NCI-H446 treated with DMSO at 0.1 percent for 48 hours (cell line): ENCODE results near the gene SEMA6A.
A peak's percentile ranks its signal among the peaks of the same experiment; 100 is the strongest.

ENCODE experiments used
- DNase-seq: peaks from one replicate; lab custom pipeline; 2025; lab: John Stamatoyannopoulos, UW

Gene SEMA6A

DNA sequence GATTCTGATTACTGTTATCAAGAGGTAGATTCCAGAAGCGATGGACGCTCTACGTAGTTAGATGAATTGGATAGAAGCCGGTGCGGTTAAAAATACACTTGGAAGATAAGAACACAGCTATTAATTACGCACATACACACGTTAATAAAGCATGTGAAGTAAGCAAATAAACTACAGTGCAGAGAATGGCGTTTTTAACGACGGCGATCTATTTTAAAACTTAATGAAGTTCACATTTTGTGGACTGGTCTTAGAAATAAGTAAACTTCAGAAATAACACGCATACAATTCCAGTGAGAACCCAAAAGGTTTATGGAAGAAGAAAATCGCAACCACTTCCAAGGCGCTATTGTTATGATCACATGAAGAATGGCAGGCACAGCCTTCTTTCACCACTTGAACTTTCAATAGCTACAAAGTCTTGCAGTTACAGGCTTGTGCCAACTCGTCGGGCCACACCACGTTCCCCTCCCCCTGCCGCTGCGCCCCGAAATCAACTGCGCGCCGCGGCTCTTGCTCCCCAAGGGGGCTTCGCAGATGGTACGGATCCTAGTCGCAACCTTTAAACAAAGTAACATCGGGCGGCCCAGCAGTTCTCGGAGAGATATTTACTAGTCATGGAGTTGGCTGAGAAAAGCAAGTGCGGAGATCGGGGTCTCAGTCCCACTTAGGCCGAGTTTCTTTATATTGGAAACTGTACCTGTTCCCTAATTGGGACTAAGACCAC, 866 bp upstream of the SEMA6A start:
- no peak for DNase-seq

DNA sequence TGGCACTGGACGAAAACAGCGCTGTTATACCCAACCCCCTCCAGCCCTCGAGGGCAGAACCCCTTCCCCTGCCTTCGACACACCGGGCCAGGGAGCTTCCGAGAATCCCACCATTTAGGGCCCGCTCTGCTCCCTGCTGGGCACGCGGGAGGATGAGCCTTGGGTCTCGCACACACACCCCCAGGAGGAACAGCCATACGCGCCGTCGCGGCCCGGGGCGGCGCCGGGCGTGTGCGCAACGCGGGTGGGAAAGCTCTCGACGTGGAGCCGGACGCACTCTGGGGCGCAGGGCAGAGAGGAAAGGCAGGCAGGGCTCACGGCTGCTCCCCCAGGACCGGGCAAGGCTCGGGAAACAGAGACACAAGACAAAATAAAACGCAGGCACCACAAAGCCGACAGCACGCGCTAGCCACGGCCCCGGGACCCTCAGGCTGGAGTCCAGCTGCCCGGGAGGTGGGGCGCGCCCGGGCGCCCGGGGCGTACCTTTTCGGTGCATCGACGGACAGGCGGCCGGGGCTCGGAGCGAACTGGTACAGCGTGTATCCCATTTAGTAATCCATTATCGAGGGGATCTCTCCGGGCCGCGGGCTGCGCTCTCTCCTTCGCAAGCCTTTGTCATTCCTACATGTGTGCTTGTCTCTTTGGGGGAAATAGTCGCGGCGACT, 789 bp downstream of the SEMA6A start:
- DNase-seq: no peak

DNA sequence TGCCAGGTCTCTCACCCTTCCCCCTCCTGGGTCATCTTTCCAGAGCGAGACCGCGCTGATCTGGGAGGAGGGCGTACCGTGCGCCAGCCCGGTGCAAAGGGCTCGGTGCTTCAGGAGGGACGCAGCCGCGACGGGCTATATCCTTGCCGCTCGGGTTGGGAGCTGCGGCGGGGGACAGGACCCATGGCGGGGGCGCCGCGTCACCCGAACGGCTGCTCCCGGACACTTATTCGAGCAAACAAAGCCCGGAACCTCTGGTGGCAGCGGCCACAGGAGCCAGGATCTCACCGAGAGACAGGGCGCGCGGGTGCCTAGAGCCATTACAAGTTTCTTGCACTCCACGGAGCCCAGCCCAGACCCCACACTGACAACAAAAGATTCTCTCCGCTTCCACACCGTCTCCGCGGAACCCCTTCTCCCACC, 1.3 kb downstream of the SEMA6A start:
- no peak for DNase-seq

DNA sequence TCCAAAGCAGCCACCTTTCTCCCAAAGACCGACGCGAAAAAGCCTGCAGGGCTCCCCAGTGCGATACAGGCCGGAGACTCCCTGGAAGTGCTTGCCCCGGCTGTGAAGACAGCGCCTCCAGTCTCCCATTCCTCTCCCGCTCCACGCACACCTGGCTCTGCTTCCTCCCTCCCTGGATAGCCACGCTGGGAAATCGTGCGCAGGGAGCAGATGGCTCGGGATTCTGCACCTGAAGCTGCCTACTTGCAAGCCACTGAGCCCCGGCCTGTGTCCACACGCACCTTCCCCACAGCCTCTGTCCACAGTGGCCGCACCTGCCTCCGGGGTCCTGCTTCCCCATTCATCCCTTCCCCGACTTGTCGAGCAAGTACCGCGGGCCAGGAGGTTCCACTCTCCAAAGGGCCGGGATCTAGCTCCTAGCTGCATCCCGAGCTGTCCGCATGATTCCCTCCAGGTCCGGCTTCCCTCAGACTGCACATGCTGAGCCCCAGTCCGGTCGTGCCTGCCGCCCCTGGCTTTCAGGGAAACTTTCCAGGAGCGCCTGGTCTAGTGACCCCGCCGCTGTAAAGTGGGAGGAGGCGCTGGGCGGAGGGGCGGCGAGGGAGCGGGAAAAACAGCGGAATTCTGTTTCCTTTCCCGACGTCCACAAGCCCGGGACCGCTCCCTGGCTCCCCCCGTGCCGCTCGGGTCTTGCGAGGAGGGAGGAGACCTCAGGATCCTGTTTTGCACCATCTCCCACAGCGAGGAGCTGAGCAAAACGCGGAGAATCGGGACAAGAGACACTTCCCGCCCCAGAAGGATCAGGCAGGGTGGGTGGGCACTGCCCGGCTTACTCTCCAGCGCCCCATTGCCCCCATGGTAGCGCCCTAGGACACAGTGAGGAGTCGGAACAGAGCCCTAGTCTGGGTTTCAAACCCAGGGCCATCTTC, 2.0 kb downstream of the SEMA6A start:
- DNase-seq: no peak

- DNase-seq: peak; percentile 36
Measured at GRCh38 chr5:116571568-116572349, 2.9 kb downstream of the SEMA6A start.

DNA sequence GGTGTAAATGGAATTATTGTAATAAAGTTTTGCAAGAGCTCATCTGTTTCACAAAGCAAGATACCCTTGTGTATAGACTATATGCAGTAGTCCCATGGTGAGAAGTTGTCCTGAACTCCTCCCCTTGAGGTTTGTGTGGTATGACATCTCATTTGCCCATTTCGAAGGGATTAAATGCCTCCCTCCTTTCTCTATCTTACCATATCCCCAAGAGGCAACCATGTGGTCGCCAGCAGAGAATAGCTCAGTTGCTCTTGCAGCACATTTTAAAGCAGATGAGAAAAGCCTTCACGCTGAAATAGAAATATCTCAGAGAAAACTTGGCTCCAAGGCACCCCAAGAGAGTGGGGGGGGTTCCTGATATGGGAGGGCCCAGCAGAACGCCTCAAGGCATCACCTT, 4.6 kb downstream of the SEMA6A start:
- DNase-seq: no peak

GRCh38 chr5:116567106-116567505, 7.5 kb downstream of the SEMA6A start:
- DNase-seq: no peak

DNA sequence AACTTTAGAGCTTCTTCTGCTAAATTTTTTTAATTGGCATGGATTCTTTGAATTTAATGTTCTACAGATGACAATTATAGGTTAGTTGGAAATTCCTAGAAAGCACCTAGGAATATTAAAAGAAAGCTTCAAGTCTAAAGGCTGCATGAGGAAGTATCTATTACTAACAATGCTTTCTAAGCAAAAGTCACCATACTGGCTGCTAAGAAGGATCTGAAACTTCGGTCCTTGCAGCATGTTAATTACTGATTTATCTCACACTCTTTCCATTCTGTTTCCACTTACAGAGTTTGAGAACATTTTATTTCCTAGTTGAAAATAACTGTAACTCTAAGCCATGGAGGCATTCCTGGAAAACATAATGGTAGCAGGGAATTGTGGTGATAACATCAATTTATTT, 8.4 kb downstream of the SEMA6A start:
- no peak for DNase-seq

GRCh38 chr5:116564756-116565490, 9.7 kb downstream of the SEMA6A start:
- DNase-seq: peak; percentile 74

- no peak for DNase-seq
Measured at GRCh38 chr5:116564312-116564711, 10.3 kb downstream of the SEMA6A start.

DNA sequence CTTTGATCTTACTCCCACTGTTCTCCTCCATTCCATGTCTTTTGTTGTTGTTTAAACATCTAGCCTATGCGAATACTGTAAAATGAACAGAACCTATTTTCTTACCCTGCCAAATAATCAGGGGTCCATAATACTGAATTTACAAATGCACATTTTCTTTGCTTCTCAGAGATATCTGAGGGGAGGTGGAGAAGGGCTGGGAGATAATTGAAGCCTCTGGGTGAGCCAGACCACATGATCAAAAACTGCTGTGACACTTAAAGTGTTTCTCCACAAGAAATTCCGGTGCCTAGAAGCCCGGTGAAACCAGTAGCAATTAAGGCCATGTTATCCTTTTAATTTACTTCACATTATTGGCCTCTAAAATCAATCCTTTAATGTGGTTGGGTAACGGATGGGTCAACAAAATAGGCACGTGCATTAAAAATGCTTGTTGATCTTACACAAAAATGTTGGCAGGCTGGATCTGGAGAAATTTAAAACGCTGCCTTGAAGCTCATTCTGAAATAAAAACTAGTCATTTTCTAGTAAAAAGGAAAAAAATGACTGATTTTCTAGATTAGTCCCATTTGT, 10.8 kb downstream of the SEMA6A start:
- DNase-seq: no peak

GRCh38 chr5:116562669-116563068, 12.0 kb downstream of the SEMA6A start:
- no peak for DNase-seq

DNA sequence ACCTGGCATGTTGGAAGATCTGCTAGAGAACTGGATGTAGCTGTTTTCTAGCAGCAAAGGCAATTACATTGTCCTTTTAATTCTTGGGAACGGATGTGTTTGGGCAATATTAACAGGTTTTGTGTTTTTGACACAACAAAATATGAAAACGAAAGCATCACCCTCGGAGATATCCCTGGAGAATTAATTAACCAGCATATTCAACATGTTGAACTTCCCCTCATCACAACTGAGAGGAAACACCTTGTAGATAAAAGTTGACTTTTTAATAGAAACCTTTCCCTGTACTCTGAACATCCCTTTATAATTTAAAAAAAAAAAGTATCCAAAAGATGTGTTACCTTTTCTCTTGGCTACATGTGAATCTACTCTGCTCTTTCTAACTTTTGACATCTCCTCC, 13.0 kb downstream of the SEMA6A start:
- DNase-seq: no peak

- DNase-seq: no peak
Measured at GRCh38 chr5:116559673-116560164, 14.9 kb downstream of the SEMA6A start.

DNA sequence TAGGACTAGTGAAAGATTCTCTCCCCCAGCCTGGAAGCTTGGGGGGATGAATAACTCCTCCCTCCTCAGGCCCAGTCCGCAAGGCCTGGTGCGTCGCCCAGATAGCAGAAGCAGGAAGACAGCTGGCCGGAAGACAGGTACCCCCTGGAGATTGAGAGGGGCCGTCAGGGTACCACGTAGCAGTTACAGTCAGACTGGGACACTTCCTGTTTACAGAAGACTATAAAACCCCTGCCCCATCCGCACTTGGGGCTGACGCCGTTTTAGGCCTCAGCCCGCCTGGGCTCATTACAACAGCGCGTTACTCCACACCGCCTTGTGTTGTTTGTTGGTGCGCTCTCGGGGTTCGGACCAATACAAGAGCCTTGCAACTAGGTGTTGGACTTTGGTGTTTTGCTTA, 15.4 kb downstream of the SEMA6A start:
- DNase-seq: no peak

GRCh38 chr5:116557669-116558271, 16.9 kb downstream of the SEMA6A start:
- peak; percentile 34 for DNase-seq

DNA sequence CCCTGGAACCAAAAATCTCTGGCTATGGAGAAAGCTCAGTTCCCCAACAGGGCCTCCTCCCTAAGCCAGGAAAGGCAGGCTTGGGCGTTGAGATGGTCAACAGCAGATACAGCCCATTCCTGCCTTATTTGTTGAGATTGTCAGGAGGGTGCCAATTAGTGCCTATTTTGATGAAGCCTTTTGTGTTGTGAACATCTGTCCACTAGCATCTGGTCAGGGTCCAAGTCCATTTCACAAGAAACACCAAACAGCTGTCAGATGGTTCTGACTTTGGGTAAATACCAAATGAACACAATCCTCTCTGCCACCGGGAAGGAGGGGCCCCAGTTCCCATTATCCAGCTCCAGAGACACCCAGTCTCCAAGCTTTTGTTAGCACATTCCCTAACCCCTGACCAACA, 19.9 kb downstream of the SEMA6A start:
- peak; percentile 80 for DNase-seq

- DNase-seq: no peak
Measured at GRCh38 chr5:116553366-116553765, 21.3 kb downstream of the SEMA6A start.

DNA sequence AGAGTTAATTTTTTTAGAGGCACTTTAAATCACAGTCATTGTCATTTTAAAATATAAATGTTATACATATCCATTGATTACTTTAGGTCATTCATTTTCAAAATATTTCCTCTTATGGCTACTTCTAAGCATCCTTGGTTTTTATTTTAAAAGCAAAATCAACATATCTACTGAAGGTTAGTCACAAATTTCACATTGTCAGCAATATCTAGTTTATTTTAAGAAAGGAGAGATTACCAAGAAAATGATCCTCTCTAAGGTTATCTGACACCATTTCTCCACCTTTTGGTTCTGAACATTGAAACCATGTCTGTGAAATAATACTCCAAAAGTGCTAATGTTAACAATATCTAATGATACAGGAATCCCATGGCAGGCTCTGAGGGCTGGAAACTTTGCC, 24.5 kb downstream of the SEMA6A start:
- no peak for DNase-seq

GRCh38 chr5:116546743-116547124, 27.9 kb downstream of the SEMA6A start:
- no peak for DNase-seq
